Retinal pigment epithelial cell (primary cell): ENCODE measurements around the gene RALGPS2.
A peak's percentile ranks its signal among the peaks of the same experiment; 100 is the strongest.

Source experiments
- DNase-seq: peaks from one replicate; pipeline ENCODE4 v3.0.0-alpha.2; 2010; ENCODE audit warnings: low read depth
- H3K4me3 ChIP-seq: 2 replicates; pipeline ENCODE4 v1.5.1; 2011; ENCODE audit warnings: mild to moderate bottlenecking, low read length, control low read depth, moderate library complexity
- CTCF ChIP-seq: conservative IDR thresholded peaks from 2 replicates; pipeline ENCODE4 v1.5.1; 2011; ENCODE audit warnings: low read depth, low read length, control low read depth, inconsistent platforms

The RALGPS2 gene

GRCh38 chr1:178927003-178927402 lies 202.0 kb downstream of the RALGPS2 start:
- H3K4me3 ChIP-seq, result no peak overlapping the region
- no peak for DNase-seq
- no peak for TF ChIP-seq CTCF

- no peak for TF ChIP-seq CTCF
- DNase-seq, result no peak
- no peak overlapping the region for H3K4me3 ChIP-seq
These were observed 203.0 kb downstream of the RALGPS2 start for GRCh38 chr1:178928041-178928440.

- H3K4me3 ChIP-seq, result no peak overlapping the region
- DNase-seq, result no peak
- no peak for TF ChIP-seq CTCF
These were observed 203.9 kb downstream of the RALGPS2 start for GRCh38 chr1:178928976-178929375.

- no peak overlapping the region for H3K4me3 ChIP-seq
- DNase-seq, result peak; percentile 78
- TF ChIP-seq CTCF, result no peak
These were observed 207.0 kb downstream of the RALGPS2 start for GRCh38 chr1:178931858-178932551.

- no peak for TF ChIP-seq CTCF
- H3K4me3 ChIP-seq, result no peak overlapping the region
- DNase-seq, result no peak
These were observed 207.5 kb downstream of the RALGPS2 start for GRCh38 chr1:178932552-178932906.

GRCh38 chr1:178933105-178933561 lies 208.1 kb downstream of the RALGPS2 start:
- no peak for TF ChIP-seq CTCF
- no peak overlapping the region for H3K4me3 ChIP-seq
- no peak for DNase-seq

GRCh38 chr1:178933709-178934490 lies 208.9 kb downstream of the RALGPS2 start:
- no peak for DNase-seq

More at GRCh38 chr1:178933709-178934490, 208.9 kb downstream of the RALGPS2 start:
- no peak overlapping the region for H3K4me3 ChIP-seq
- TF ChIP-seq CTCF, result no peak
